Mucosa of gallbladder (tissue), 1 donor: ENCODE results near the gene TNKS1BP1. TPM values are rescaled to one million over a fixed set of nuclear protein-coding genes. Genes with fewer than 3 reads are reported as not detected.
"Not testable (repeated sequence)": the region's sequence is repeated elsewhere in the genome, so short reads cannot be mapped to it uniquely, and the experiment has no call there.

Experiments
- DNase-seq: peaks from one replicate; pipeline ENCODE4 v3.0.0-alpha.2; 2020; ENCODE audit warnings: low spot score
- total RNA-seq: library from RNA; stranded (reverse); gene quantifications from one replicate; pipeline ENCODE4 v1.2.1, GENCODE V29; 2021
- donor health status: DM: no; HTN: no; CAD: no.

TNKS1BP1 gene
- total RNA-seq, 1 donor from 2014 or later = 226 TPM

- DNase-seq = no peak
Measured at GRCh38 chr11:57353446-57353845, 28.7 kb upstream of the TNKS1BP1 start.

GRCh38 chr11:57353036-57353435 is 28.3 kb upstream of the TNKS1BP1 start:
- no peak for DNase-seq

GRCh38 chr11:57349491-57350274 is 24.9 kb upstream of the TNKS1BP1 start:
- peak; percentile 60 for DNase-seq

- no peak for DNase-seq
Measured at GRCh38 chr11:57348636-57349313, 24.0 kb upstream of the TNKS1BP1 start.

- no peak for DNase-seq
Measured at GRCh38 chr11:57348052-57348451, 23.3 kb upstream of the TNKS1BP1 start.

- DNase-seq = no peak
Measured at GRCh38 chr11:57347336-57347735, 22.6 kb upstream of the TNKS1BP1 start.

GRCh38 chr11:57345555-57346211 is 20.9 kb upstream of the TNKS1BP1 start:
- DNase-seq = peak; percentile 89

GRCh38 chr11:57344826-57345225 is 20.1 kb upstream of the TNKS1BP1 start:
- no peak for DNase-seq

- DNase-seq = no peak
Measured at GRCh38 chr11:57343825-57344224, 19.1 kb upstream of the TNKS1BP1 start.

GRCh38 chr11:57342702-57343101 is 17.9 kb upstream of the TNKS1BP1 start:
- no peak for DNase-seq

GRCh38 chr11:57341250-57341808 is 16.6 kb upstream of the TNKS1BP1 start:
- no peak for DNase-seq

- no peak for DNase-seq
Measured at GRCh38 chr11:57340039-57340615, 15.4 kb upstream of the TNKS1BP1 start.

GRCh38 chr11:57339328-57339727 is 14.6 kb upstream of the TNKS1BP1 start:
- DNase-seq = no peak

- no peak for DNase-seq
Measured at GRCh38 chr11:57338142-57338541, 13.4 kb upstream of the TNKS1BP1 start, which contains the start of gene P2RX3. Gene P2RX3 (plus strand): TSS chr11:57338352. CDS start chr11:57338551, 199 bp downstream.

- not testable (repeated sequence) for DNase-seq
Measured at GRCh38 chr11:57336856-57337255, 12.1 kb upstream of the TNKS1BP1 start.

- no peak for DNase-seq
Measured at GRCh38 chr11:57336111-57336666, 11.4 kb upstream of the TNKS1BP1 start.

GRCh38 chr11:57335343-57336110 is 10.8 kb upstream of the TNKS1BP1 start, which contains the start of gene SSRP1:
Gene SSRP1 (minus strand): TSS chr11:57335892. CDS start chr11:57335121, 771 bp downstream.
- peak; percentile 85 for DNase-seq

- DNase-seq = no peak
Measured at GRCh38 chr11:57335023-57335342, 10.2 kb upstream of the TNKS1BP1 start.

GRCh38 chr11:57332694-57333440 is 8.1 kb upstream of the TNKS1BP1 start:
- no peak for DNase-seq

GRCh38 chr11:57331720-57332119 is 7.0 kb upstream of the TNKS1BP1 start:
- no peak for DNase-seq
